Smooth muscle cell of the pulmonary artery (primary cell): ENCODE measurements around the gene KIF13A. TPM values are rescaled to one million over a fixed set of nuclear protein-coding genes. Genes with fewer than 3 reads are reported as not detected.

Experiments
- total RNA-seq: library from RNA; depleted of rRNA; stranded (reverse); fragments of >200 nt; gene quantifications from 2 replicates; pipeline ENCODE4 v1.2.3, GENCODE V29; 2014

The KIF13A gene
- 88.7 and 91.5 TPM in 2 replicates for total RNA-seq

GRCh38 chr6:17987447-17987696 lies at the start of gene KIF13A:
TSS of gene KIF13A (minus strand) at chr6:17987635. CDS start at chr6:17987463, 172 bp downstream.

Other genes starting within 250 kb of the KIF13A start
- gene NHLRC1, start 135.0 kb upstream of the KIF13A start, total RNA-seq: 2.6 and 2.9 TPM in 2 replicates
- gene TPMT, start 167.4 kb upstream of the KIF13A start, total RNA-seq: 11.6 and 13.9 TPM in 2 replicates
- gene KDM1B, start 167.8 kb upstream of the KIF13A start, total RNA-seq: 26.7 and 33.7 TPM in 2 replicates